ACHN (cell line): ENCODE data around the gene HMGA1.

Source experiments
- DNase-seq: peaks from one replicate; pipeline ENCODE4 v3.0.0-alpha.2; 2015
- in situ Hi-C: cut with HindIII; loops from 2 replicates; pipeline ENCODE4 v1.10.0; 2017; ENCODE audit warnings: low sequenced_read_pairs, low pct_ligation_motif_present, low pct_unique_long_range_greater_than_20kb

Gene HMGA1, protein sequence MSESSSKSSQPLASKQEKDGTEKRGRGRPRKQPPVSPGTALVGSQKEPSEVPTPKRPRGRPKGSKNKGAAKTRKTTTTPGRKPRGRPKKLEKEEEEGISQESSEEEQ

DNA sequence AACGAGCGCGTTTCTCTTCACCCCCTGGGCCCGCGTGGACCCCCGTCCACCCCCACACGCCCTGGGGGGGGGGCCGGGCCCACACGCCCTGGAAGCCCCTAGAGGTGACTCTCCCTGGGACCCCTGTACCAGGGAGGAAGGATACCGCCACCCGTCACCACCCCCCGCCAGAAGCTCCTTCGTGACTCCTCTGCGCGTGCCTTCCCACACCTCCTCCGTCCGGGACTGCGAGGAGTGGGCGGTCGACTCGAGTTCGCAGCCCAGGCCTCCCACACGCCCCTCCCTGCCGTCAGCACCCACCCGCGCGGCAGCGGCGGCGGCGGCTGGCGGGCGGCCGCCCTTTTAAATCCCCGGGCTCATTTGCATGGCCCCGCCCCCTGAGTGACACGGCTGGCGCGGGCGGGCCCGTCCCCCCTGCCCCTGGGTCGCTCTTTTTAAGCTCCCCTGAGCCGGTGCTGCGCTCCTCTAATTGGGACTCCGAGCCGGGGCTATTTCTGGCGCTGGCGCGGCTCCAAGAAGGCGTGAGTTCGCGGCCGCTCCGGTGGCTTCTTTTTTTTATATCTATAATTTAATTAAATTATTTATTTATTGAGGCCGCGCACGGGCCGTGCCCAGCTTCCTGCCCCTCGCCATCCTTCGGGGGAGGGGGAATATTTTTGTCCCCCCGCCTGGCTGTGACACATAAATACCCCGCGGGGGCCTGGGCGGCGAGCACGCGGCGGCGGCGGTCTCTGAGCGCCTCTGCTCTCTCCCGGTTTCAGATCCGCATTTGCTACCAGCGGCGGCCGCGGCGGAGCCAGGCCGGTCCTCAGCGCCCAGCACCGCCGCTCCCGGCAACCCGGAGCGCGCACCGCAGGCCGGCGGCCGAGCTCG is at the start of gene HMGA1:
TSS of gene HMGA1 (plus strand) at position 431 of the 873 bp plus-strand sequence. CDS start 3,908 bp downstream, outside the sequence.
- DNase-seq, result peak; percentile 82
- in situ Hi-C loops, result no loop called here

DNA sequence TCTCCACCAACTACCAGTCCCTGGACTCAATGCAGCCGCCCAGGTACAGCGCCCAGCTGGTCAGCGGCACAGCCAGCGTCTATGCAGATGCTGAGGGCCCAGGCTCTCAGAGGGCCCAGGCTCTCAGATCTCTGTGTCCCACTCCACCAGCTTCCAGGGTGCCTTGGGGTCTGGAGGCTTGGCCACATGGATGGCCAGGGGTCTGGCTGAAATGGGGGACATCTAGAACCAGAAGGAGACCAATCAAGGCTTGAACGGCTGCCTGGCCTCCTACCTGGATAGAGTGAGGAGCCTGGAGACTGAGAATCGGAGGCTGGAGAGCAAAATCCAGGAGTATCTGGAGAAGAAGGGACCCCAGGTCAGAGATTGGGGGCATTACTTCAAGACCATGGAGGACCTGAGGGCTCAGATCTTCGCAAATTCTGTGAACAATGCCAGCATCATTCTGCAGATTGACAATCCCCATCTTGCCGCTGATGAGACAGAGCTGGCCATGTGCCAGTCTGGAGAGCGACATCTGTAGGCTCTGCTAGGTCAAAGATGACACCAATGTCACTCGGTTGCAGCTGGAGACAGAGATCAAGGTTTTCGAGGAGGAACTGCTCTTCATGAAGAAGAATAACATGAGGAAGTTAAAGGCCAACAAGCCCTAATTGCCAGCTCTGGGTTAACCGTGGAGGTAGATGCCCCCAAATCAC is 46.7 kb upstream of the HMGA1 start:
- in situ Hi-C loops, result no loop called here
- DNase-seq, result no peak

DNA sequence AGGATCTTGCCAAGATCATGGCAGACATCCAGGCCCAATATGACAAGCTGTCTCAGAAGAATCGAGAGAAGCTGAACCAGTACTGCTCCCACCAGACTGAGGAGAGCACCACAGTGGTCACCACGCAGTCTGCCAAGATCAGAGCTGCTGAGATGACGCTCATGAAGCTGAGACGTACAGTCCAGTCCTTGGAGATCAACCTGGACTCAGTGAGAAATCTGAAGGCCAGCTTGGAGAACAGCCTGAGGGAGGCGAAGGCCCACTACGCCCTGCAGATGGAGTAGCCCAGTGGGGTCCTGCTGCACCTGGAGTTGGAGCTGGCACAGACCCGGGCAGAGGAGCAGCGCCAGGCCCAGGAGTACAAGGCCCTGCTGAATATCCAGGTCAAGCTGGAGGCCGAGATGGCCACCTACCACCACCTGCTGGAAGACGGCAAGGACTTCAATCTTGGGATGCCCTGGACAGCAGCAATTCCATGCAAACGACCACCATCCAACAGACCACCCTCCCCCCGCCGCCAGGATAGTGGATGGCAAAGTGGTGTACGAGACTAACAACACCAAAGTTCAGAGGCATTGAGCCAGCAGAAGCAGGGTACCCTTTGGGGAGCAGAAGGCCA is 46.1 kb upstream of the HMGA1 start:
- in situ Hi-C loops, result no loop called here
- DNase-seq, result no peak

DNA sequence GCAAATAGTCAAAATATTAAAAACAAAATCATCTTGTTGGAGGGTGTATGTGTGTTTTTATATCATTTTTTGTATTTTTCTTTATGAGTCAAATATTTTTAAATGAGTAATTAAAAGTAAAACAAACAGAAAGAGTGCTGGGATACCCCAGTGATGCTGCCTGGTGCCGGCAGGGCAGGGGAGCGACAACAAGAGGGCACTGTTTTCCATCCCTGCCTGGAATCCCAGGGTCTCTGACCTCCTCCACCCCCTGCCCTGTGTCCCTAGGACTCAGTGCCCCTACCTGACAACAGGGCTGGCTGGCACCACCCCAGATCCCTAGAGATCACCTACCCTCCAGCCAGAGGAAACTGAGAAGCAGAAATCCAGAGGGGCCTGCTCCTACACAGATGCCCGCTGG is 41.9 kb upstream of the HMGA1 start:
- no peak for DNase-seq
- in situ Hi-C loops, result no loop called here

DNA sequence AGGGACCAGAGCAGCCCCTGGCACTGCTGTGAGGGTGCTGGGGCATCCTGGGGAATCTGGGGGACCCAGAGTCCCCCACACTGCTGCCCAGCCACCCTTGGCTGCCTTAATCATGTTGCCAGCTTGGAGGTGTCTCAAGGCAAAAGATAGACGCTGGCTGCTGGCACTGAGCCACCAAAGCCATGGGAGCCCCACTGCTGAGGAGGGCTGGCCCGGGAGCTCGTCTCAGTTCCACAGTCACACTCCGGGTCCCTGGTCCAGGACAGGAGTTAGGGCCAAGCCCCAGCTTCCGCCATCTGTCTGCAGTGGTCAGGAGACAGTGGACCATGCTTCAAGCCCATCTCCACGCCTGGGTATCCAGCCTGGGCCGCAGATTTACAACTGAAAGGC is 41.0 kb upstream of the HMGA1 start:
- in situ Hi-C loops, result no loop called here
- no peak for DNase-seq

DNA sequence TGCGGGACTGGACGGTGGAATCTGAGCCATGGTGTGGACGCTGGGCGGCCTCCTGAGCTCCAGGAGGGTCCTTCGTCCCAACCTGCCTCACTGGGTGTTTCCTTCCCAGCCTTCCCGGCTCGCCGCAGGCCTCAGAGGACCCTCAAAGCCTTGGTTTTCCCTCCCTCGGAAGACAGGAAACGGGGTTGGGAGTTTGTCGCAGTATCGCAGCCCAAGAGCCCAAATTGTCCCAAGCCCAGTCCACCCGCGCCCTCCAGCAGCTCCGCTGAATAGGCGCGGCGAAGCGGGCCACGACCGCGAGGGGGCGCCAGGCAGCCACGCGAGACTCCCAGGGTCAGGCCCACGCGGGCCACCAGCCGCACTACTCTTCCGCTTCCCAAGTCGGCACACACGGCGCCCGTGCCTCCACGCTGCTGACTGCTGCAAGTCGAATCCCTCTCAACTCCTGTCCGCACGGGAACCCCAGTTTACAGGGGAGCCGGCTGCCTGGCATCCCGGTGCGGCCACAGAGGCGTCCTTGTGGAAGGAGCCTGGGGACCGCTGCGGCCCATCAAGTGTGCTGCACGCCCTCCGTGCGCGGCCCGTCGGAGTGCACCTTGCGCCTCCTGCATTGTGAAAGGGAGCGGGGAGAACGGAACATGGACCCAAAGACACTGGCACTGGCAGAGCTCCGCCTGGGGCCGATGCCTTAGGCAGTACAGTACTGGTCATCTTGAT is 40.4 kb upstream of the HMGA1 start:
- in situ Hi-C loops, result no loop called here
- peak; percentile 54 for DNase-seq

DNA sequence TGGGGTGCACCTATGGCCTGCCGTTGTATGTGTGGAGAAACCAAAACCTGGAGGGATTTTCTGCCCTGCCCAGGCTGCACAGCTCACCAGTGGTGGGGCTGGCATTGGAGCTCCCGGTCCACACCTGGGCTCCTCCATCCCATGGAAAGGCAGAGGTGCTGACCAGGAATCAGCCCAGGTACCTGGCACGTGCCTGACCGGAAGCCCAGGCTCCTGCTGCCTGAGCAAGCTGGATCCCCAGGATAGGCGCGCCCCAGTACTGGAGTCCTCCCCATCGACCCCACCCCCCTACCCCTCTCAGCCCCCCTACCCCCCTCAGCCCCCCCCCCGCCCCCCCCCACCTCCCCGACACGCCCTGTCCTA is 39.9 kb upstream of the HMGA1 start:
- no peak for DNase-seq
- in situ Hi-C loops, result no loop called here

DNA sequence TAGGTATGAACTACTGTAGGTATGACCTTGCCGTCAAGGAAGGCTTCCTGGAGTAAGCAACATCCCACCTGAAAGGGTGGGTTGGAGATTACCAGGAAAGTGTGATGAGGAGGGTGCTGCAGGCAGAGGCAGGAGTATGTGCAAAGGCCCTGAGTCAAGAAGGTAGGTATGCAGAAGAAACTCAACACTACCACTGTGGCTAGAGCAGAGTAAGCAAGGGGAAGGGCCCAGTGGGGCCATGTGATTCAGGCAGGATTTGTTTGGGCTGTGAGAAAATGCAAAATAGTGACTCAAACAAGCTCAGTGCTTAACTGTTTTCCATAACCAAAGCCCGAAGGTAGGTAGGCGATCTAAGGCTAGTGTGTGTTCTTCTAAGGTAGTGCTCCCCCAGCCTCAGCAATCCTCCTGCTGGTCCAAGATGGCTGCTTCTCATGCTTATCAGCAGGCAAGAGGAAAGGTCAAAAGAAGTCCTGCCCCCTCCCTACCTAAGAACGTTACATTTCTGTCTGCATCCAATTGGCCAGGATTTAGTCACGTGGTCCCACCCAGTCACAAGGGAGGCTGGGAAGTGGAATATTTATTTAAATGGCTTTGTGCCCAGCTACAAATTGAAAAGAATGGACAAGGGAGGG is 36.2 kb upstream of the HMGA1 start:
- in situ Hi-C loops, result no loop called here
- no peak for DNase-seq

DNA sequence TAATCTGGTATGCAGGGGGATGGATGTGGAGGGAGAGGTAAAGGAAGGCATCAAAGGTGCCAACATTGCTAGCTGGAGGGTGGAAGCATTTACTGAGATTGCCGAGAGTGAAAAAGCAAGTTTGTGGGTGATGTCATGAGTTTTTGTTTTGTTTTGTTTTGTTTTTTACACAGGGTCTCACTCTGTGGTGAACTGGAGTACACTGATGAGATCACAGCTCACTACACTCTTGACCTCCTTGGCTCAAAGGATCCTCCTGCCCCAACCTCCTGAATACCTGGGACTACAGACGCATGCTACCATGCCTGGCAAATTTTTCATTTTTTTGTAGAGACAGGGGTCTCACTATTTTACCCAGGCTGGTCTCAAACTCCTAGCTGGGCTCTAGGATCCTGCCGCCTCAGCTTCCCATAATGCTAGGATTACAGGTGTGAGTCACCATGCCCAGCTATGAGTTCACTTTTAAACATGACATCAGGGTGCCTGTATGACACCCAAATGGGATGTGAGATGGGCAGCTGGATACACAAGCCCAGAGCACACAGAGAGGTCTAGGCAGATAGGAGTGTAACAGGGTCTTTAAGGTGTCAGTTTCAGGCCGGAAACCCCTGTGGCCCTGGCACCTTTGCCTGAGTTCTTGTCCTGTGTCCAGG is 35.1 kb upstream of the HMGA1 start:
- DNase-seq, result no peak
- in situ Hi-C loops, result no loop called here

DNA sequence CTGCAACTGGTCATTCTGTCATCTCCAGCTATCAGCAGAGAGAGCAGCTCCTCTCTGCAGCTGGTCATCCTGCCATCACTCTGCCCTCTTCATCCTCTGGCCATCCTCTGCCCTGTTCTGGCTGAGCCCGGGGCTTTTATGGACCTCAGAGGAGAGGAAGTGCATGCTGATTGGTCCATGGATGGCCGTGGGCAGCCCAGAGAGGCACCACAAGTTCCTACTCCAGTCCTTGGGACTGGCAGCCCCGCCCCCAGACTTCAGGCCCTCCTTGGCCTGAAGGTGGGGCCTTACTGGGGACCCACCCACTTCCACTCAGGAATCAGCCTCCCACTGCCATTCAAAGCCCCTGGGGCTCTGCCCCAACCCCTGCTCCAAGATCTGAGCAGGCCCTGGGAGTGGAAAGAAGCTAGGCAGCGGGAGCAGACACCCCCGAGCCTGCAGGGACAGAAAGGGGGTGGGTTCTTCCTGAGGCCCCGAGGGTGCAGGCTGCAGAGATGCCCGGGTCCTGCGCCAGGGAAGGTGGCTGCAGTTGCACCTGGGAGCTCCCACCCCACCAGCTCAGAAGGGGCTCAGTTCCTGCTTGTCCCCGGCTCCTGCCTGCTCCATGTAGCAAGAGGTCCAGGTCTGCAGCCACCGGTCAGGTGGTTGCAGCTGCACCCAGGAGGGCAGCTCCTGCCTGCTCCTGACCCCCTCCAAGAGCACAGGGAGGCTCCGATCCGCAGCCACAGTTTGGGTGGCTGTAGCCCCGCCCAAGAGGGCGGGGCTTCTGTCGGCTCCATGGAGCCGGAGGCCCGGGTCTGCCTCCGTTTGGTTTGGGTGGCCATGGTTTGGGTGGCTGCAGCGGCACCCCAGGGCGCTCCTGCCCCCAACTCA is 34.1 kb upstream of the HMGA1 start:
- in situ Hi-C loops, result no loop called here
- DNase-seq, result no peak

DNA sequence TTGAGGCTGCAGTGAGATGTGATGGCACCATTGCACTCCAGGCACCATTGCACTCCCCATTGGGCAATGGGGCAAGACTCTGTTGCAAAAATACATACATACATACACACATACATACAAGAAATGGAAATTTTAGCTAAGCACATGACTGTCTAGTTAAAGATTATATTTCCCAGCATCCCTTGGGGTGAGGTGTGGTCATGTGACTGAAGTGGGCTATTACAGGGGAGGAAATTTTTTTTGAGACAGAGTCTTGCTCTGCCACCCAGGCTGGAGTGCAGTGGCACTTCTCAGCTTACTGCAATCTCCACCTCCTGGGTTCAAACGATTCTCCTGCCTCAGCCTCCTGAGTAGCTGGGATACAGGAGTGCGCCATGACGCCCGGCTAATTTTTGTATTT is 32.0 kb upstream of the HMGA1 start:
- no peak for DNase-seq
- in situ Hi-C loops, result no loop called here

DNA sequence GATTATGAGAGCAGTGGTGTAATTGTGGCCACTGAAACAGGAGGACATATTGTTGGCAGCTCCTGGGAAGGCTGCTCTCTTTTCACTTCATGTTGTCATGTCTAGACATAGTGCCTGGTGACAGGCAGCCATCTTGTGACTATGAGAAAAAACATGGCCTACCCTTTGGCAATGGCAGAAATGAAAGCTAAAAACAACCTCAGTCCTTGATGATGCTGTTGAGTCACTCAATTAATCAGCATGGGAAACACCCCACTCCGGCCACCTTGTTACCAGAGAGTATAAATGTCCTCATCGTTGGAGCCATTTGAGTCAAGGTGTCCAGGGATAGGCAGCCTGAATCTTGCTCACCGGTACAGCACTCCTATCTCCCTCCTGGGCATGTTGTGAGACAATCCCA is 31.2 kb upstream of the HMGA1 start:
- in situ Hi-C loops, result no loop called here
- DNase-seq, result no peak

DNA sequence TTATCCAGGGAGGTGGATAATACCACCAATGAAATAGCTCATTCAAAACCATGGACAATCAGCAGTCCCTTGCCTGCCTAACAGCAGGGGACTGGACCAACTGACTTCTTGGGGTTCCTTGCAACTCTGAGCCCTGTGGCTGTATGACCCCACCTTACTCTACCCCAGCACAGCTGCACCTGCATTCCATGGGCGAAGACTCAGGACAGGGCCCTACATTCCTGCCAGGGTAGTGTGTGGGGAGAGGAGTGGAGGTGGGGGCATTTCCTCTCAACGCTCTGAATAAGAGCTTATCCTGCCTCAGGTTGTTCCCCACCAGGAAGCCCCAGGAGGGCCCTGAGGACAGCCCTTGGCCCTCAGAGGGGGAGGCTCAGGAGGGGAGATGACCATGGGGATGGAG is 30.8 kb upstream of the HMGA1 start:
- DNase-seq, result no peak
- in situ Hi-C loops, result no loop called here

DNA sequence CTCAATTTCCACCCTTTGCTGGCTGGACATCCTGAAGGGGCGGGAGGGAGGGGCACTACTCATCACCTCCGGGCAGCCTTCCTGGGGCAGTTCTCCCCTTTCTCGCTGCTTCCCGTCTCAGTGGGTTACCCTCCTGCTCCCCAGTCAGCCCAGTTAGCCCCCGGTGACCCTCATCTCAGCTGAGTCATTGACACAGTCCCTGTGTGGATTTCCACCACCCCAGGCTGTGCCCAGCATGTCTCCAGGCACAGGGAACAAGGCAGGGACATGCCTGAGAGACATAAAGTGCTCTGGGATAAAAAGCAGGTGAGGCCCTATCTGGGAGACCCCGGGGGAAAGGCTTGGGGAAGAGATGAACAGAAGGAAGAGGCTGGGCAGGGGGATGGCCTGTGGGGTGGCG is 29.9 kb upstream of the HMGA1 start:
- no peak for DNase-seq
- in situ Hi-C loops, result no loop called here

DNA sequence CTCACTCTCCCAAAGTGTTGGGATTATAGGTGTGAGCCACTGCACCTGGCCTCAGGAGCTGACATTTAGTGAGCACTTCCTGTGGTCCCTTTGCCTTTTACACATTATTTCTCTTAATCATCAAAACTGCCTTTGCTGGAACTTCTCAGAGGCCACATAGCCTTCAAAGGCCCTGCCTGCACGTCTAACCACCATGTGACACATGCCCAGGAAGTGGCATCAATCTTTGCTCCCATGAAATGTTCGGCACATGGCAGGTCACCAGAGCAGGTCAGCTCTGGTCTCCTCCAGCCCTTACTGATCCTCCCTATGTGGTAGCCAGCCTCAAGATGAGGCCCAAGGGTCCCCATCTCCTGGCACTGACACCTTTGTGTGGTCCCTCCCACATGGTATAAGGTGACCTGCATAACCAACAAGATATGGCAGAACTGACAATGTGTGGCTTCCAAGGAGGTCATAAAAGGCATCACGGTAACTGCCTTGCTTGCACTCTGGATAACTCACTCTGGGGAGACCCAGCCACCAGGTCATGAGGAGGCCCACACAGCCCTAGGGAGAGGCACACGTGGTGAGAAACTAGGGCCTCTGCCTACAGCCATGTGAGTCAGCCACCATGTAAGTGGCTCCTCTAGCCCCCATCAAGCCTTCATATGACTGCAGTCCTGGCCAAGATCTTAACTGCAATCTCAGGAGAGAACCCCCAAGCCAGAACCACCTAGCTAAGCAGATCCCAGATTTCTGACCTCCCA is 28.8 kb upstream of the HMGA1 start:
- no peak for DNase-seq
- in situ Hi-C loops, result no loop called here

DNA sequence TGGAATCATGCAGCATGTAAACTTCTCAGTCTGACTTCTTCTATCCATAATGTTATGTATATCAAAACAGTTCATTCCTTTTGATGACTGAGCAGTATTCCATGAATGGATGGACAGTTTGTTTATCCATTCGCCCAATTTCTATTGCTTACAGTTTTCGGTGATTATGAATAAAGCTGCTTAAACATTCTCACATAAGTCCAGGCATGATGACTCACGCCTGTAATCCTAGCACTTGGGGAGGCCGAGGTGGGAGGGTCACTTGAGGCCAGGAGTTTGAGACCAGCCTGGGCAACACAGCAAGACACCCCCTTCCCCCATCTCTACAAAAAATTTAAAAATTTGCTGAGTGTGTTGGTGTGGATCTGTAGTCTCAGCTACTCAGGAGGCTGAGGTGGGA is 22.9 kb upstream of the HMGA1 start:
- DNase-seq, result no peak
- in situ Hi-C loops, result no loop called here

DNA sequence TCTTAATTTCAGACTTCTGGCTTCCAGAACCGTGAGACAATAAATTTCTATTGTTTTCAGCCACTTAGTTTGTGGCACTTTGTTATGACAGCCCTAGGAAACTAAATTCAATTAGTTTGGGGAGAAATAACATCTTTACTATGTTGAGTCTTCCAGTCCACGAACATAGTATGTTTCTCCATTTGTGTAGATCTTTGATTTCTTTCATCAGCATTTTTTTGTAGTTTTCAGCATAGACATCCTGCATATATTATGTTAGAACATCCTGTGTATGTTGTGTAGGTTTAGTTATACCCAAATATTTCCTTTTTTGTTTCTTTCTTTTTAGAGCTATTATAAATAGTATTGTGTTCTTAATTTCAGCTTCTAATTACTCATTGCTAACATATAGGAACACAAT is 18.0 kb upstream of the HMGA1 start:
- in situ Hi-C loops, result no loop called here

More for the DNA sequence above, 18.0 kb upstream of the HMGA1 start:
- no peak for DNase-seq
